CD4-positive, alpha-beta T cell treated with Interleukin-1 beta for 1 hour (primary cell): ENCODE measurements around the gene HRH1.
"Not testable (repeated sequence)": the region's sequence is repeated elsewhere in the genome, so short reads cannot be mapped to it uniquely, and the experiment has no call there.

Experiments
- DNase-seq, 2 donors: peaks; one replicate each; pipeline ENCODE4 v3.0.0-alpha.2; 2020 to 2022

The HRH1 gene

DNA sequence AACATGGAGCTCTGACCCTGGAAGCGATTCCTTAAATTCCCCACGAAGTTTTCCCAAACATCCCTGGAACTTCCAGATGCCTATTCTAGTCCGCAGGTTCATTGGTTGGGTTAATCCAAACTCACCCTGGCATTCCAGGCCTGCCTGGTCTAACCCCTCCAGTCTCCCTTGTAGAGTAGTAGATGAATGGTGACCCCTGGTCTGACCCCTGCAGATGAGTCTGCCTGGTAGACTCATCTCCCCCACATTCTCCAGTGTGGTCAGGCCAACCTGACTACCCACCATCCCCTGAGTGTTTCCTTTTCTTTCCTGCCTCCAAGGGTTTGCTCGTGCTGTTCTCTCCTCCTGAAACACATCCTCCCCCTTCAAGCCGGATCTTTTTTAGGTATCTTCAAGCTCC, 10.8 kb upstream of the HRH1 start:
- DNase-seq: no peak

DNA sequence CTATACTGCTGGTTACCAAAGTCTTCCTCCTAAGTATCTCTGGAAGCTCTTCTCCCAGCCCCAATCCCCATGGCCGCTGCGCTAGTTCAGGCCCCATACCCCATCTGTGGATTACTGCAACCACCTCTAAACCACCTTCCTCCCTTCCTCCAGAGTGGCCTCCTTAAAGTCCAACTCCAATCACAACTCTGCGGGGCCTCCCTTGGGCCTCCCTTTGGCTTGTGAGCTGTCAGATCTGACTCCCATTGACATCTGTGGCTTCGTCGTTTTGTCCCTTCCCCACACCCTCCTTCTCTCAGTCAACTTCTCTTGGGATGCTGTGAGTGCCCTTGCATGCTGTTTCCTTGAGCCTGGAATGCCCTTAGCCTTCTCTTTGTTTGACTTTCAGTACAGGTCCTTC, 9.3 kb upstream of the HRH1 start:
- no peak for DNase-seq

DNA sequence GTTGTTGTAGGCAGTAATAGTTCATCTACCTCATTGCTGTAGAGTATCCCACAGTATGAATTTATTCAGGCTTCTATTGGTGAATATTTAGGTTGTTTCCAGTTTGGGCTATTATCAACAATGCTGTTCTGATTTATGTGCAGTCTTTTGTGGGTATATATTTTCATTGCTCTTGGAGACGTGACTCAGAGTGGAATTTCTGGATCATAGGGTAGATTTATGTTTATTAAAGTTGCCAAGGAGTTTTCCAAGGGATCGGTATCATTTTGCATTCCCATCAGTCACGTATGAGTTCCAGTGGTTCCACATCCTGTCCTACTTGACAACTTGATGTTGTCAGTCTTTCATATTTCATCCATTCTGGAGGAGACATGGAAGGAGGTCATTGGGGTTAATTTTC, 8.4 kb upstream of the HRH1 start:
- DNase-seq: no peak

DNA sequence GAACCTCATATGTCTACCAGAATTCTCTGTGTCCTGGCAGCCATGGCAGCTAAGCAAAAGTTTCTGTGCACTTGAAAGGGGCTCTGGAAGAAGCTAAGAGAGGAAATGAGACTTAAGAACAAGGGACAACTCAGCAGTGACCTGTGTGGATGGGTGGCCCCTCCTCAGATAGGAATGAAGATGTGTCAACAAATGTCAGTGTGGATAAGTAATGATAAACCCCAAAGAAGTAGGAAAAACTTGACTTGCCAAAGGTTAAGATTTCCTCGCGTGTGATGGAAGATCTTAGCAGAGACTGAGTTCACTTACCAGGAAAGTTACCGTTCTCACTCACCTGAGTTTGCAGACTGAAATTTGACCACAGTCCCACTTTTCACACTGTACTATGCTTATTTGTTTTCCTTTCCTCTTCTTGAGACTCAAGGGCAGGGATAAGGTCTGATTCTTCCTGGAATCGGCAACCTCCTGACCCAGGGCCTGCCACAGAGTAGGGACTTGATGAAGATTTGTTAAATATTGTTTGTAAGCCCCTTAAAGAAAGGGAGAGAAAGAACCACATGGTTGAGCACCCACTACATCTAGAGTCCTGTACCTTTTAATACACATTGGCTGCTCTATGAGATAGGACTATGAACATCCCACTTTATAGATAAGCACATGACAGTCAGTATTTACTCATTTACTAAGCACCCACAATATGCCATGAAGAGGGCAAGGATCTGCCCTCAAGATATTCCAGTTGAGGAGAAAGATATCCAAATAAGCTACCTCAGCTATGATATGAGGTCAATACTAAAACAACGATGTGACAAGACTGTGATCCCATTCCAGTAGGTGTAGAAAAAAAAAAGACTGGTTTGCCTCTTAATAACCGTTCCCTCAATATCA, 7.3 kb upstream of the HRH1 start:
- no peak for DNase-seq

DNA sequence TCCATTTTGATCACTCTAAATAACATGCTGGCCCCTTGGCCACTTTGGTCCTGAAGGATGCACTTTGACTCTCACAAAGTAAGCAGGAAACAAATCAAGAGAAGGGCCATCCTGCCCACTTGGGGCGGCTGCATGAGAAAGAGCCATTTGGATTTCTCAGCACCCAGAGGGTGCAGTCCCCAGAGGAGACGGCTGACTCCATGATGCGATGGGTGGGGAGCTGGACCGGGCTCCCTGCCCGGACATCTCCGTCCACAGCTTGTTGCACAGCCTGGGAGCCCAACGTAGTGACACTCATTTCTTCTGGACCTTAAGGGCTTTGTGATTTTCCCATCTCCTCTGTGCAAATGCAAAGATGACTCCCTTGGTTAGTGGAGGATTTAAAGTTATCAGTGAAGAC, 4.0 kb upstream of the HRH1 start:
- no peak for DNase-seq

DNA sequence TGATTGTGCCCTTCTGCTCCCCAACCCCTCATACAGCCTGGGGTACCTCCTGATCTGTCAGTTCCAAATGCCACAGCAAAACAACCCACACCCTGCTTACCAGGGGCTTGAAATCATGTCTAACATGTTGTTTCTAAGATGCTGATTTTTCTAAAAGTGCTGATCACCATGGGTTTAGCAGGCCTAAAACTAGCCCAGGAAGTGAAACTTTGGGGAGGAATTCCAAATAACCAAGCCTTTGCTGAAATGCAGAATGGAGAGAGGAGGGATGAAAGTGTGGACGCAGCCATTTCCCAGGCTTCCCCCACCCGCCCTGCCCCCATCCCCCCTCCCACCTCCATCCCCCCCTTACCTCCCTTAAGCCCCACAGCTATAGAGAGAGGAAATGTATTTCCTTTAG, 2.0 kb upstream of the HRH1 start:
- DNase-seq: no peak

DNA sequence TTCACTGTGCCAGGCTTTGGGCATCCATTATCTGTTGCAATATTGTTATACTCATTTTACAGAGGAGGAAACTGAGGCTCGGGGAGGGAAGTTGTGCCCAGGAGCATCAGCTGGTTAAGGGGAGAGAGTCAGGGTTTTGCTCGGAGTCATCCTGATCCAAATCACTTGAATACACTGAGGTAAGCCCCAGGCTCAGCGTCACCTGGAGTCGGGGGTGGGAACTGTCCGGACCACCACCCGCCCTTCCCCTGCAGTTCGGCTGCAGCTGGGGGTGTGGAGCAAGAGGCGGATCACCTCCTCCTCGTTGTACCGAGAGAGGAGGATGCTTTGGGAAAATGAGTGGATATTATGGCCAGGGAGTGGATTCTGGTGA, 646 bp downstream of the HRH1 start:
- DNase-seq: no peak

DNA sequence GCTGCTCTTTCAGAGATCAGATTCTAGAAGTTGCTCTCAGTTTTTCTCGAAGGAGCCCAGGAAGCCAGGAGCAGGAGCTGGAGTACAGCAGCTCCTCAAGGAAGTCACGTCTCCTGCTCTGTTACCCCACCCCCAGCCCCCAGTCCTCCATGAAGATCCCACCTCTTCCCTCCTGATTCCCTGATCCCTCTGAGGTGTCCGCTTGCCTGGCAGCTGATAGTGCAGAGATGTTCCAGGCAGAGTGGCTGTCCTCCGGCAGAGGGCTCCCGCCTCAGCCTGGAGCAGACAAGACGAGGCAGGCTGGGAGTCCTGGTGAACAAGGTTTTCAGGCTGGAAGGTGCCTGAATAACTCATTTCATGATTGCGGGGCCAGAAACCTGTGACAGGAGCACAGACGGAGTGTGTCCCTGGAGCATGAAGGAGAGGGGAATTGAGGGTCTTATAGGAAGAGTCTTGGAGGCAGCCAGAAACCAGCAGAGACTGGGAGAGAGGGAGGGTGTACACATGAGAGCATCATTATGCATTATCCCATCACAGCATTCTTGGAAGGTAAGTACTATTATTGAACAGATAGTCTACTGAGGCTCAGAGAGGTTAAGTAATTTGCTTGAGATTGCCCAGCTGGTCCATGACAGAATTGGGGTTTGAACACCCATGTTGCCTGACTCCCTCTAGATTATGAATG, 1.2 kb downstream of the HRH1 start:
- DNase-seq: no peak

DNA sequence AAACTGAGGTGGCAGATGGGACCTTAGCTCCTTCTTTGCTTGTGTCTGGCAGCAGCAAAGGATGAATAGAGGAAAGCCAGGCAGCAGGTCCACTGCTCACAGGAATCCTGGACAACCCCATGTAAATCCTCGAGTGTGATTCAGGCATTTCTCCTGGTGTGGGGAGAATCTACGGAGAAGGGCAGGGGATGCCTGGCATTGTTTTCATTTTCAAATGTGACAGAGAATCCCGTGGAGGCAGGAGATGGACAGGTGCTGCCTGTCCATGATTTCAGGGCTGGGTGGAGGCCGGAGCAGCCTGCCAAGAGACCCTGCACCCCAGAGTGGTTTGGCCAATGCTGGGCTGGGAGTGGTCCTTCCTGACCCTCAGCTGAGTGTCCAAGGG, 1.7 kb downstream of the HRH1 start:
- DNase-seq: no peak

DNA sequence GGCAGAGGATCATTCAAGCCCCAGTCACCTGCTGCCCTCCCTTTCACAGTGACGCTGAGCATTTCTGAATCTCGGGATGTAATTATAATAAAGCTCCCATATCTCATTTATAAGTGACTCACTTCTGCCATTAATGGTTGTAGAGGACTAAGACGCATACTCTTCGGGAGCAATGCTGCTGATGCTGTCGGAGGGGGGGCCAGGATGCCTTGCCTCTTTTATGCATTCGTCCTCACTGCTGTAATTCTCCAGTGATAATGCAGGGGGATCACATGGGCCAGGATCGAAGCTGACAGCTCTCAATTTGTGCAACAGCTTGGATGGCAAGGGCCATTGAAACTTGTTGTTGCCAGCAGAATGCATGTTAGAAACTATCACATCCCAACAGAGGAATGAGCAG, 3.1 kb downstream of the HRH1 start:
- DNase-seq: no peak

DNA sequence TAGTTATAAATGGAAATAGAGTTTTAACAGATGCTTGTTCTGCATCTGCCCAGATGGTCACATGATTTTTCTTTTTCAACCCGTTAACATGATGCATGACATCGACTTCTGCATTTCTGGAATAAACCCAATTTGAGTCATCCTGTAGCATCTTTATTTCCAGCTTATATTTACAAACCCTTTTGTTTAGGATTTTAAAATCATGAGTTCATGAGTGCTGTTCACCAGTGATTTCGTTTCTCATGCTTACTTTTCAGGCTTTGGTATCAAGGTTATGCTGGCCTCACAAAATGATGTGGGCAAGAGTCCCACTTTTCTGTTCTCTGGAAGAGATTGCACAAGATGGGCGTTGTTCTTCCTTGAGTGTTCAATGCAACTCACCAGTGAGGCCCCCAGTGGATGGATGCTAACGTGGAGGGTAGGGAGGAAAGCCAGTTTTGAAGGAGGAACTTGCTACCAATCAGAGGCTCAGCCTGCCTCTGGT, 5.2 kb downstream of the HRH1 start:
- peak in 1 of 2 donors; percentile 26 for DNase-seq

DNA sequence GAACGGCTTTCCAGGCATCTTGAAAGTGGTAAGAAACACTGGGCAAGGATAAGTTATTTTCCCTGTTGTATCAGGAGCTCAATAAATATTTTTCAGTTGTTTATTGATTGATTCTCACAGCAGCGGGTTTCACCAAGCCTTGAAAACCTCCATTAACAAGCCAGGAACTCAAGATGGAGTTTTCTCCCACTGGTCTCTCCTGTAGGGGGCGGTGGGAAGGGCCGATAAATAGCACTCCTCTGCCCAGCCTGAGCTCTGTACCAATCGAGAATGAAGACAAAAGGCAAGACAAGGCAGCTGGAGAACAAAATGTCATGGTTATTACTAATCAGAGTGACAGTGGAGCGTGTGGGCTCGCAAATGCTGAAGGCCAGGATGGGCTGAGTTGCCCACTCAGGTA, 7.4 kb downstream of the HRH1 start:
- DNase-seq: no peak

DNA sequence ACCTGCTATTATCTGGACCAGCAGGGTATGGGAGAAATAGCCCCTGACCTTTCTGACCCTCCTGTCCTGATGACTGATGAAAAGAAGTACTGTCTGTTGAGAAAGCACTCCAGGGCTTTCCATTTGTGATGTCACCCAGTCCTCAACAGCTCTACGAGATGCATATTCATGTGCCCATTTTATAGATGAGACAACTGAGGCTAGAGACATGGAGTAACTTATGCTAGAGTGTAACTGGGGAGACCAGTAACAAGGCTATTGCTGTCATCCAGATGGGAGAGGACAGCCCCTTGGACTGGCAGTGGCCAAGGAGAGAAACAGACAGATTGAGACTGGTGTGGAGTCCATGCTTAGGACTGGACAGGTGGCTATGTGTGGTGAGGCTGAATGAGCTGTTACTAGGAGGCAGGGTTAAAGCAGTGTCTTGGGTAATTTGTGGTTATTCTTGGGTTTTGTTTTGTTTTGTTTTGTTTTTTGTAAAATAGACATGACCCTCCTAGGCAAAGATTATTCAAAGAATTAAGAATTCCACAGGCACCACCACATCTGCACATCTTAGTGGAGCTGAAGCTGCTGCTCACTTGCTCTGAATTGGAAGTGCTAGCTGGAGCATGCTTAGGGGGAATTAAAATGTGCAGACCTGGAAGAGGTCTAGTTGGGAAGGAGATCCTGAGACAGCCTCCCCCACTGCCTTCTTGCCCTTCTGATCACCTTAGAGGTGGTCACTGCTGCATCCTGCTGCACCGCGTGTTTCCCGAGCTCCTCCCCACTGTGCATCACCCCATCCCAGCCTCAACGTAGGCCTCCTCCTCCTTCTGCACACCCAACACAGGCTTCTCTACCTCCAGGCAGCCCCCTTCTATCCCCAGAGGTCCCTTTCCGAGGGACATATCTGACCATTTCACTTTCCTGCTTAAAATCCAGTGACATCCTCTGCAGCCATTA, 8.4 kb downstream of the HRH1 start:
- no peak for DNase-seq

DNA sequence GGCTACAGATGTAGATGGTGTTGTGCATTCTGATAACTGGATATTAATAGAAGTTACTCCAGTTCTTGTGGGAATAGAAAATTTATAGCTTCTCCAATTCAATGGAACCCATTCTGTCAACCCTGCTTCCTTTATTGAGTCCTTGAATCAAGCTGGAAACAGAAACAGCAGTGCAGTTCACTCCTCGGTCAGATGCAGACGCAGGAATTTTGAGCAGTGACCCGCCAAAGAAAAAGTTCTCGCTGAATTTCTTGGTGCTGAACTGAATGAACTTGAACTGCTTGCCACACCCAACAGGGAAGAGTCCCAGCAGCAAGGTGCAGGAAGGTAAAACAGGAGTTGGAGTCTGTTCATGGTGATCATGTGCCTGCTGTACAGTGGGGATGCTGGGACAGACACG, 10.3 kb downstream of the HRH1 start:
- no peak for DNase-seq

DNA sequence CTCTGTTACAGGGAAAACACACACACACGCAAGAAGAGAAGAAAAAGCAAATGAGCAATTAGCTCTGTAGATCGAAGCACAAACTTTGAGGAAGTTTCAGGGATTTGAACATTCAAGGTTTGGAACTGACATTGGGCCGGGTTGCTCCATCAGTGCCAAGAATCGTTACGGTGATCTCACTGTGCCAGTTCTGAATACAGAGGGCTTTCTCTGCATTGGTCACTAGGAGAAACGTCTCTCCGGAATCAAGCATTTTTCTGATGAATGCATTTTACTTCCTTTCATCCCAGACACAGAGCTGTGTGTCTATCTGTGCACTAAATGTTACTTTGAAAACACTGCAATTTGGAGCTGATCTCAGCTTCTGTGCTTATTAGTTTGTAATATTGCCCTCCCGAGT, 11.2 kb downstream of the HRH1 start:
- DNase-seq: no peak

DNA sequence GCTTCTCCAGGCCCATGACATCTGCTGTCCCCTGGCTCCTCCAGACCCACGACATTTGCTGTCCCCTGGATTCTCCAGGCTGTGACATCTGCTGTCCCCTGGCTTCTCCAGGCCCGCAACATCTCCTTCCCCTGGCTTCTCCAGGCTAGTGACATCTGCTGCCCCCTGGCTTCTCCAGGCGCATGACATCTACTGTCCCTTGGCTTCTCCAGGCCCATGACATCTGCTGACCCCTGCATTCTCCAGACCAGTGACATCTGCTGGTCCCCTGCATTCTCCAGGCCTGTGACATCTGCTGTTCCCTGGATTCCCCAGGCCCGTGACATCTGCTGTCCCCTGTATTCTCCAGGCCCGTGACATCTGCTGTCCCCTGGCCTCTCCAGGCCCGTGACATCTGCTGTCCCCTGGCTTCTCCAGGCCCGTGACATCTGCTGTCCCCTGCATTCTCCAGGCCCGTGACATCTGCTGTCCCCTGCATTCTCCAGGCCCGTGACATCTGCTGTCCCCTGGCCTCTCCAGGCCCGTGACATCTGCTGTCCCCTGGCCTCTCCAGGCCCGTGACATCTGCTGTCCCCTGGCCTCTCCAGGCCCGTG, 12.6 kb downstream of the HRH1 start:
- not testable (repeated sequence) for DNase-seq

DNA sequence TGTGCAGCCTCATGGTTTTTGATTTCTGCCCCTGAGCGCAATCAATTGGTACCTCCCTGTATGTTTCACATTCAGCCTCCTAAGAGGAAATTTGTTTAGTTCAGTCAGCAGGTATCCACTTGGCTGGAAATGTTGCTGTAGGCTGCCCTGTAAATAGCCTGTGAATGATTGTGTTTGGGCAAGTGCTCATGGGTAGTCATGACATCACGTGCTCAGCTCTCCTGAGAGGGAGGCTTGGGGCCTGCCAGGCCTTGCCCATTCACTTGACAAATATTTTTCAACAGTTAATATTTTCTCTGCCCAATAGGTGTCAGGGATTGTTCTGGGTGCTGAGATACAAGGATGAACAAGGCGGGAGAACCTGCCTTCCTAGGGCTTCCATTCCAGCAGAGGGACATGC, 13.3 kb downstream of the HRH1 start:
- DNase-seq: no peak

DNA sequence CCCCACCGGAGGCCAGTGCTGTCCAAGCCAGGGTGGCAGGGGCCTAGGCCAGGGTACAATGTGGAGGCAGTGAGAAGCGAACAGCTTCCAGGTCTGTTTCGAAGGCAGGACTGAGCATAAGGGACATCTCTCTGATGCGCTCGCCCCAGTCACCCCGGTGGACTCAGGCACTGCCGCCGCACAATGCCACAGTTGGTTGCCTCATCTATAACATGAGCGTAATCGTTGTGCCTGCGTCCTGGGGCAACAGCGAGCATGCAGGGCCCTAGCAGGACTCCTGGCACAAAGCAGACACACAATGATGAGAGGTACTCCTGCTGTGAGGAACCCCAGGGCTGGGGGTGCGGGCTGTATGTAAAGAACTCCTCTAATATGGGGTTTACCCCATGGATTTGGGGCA, 14.1 kb downstream of the HRH1 start:
- no peak for DNase-seq

DNA sequence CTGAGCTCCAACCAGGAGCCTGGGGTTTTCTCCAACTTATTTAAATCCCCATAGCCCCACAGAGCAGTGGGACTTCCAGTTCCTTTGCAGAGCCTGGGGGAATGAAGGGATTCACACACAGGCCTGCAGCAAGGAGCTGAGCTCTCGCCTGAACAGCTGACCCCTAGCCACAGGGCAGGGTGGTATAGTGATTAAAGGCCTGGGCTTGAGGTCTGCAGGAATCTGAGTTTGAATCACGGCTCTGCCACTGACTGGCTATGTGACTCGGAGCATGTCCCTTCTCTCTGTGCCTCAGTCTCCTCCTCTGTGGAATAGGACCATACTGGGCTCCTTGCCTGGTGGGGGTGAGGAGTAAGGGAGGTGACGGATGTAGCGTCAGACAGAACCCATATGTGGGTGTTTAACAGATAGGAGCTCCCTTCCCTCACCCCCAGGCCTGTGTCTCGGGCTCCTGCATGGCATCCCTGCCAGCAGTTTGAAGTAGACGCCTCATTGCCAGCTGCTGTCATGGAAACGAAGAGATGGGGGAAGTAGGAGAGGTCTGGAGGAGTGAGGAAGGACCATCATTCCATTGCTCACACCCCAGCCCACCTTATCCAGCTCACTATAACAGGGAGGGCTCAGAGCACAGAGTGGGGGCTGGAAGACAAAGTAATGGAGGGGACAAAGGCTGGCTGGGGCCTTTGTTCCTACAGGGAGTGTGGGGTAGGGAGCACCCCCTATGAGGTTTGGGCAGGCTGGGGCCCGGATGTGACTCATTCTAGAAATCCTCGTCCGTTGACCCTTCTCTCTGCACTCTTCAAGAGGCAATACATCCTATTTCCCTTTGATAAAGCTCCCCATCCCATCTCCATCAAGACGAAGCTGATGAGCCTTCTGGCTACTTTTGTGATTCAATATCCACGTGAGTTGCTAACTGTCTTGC, 14.8 kb downstream of the HRH1 start:
- no peak for DNase-seq

DNA sequence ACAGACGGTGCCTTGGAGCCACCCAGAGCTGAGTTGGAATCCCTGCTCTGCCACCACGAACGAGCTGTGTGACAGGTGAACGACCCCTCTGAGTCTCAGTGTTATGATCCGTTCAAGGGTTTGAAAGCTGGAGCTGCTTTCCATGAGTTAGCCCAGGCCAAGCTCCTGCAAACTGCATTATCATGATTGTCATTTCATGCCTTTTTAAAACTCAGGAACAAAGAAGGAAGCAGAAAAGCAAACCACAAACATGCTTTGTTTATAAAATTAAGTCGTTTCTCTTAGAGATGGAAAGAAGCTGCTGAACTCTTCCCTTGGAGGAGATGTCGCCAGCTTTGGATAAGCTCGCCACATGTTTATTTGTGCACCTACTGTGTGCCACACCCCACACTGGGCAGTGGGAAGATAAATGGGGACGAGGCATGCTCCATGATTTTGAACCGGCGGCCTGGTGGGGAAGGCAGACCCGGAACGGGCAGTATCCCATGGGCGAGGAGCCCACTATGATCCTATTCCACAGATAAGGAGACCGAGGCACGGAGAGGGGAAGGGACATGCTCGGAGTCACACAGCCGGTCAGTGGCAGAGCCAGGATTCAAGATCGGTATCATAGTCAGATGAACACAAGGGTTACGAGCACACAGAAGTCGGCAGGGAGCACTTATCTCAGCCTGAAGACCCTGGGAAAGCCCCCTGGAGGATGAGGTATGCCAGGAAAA, 15.9 kb downstream of the HRH1 start:
- no peak for DNase-seq

DNA sequence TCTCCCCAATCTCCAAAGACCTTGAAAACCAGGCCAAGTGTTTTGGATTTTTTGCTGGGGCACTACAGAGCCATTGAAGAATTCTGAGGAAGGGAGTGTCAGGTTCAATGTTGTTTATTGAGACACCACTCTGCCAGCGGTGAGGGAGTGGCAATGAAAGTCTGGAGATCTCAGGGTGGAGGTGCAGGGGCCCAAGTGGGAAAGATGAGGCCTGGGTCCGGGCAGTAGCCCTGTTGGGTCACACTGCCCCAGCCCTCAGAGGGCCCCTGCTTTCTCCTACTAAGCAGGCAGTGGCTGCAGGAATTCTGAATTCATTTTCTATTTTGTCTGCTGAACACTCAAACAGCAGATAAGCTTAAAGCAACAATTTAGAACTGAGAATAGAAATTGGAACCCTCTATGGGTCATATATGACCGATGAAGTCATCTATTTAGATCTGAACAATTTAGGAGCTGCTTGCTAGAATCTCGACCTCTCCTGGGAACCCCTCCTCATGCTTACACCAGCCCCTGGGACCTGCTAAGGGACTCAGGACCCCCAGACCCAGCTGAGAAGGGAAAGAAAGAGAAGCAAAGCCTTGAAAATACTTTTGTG, 17.9 kb downstream of the HRH1 start:
- no peak for DNase-seq
